Keratinocyte (primary cell): ENCODE results near the gene DLEC1. TPM values are rescaled to one million over a fixed set of nuclear protein-coding genes. Genes with fewer than 3 reads are reported as not detected.

ENCODE experiments used
- DNase-seq: peaks from one replicate; pipeline ENCODE4 v3.0.0-alpha.2; 2011; ENCODE audit warnings: low read depth, missing footprints, low spot score
- FAIRE-seq: peaks from 2 replicates; lab custom pipeline; 2011; peaks lifted over from hg19 to GRCh38; lab: Jason Lieb, UNC
- H2AFZ ChIP-seq: 2 replicates; pipeline ENCODE4 v1.6.0; 2012; ENCODE audit warnings: low read length, control low read depth, inconsistent platforms; ENCODE audit not compliant: control insufficient read depth
- H3K27ac ChIP-seq: 2 replicates; pipeline ENCODE4 v1.5.1; 2011; ENCODE audit warnings: low read length; ENCODE audit not compliant: control insufficient read depth, insufficient read depth
- H3K27me3 ChIP-seq: 3 replicates; pipeline ENCODE4 v1.6.0; 2011; ENCODE audit warnings: low read length; ENCODE audit not compliant: control insufficient read depth, insufficient read depth; ENCODE audit errors: extremely low read depth
- H3K36me3 ChIP-seq, 2 experiments: 2 replicates in 1 of 2; 3 replicates in 1 of 2; pipeline ENCODE4 v1.5.1; 2011; ENCODE audit warnings: low read length in 2 of 2, mild to moderate bottlenecking in 1 of 2; ENCODE audit not compliant: control insufficient read depth in 2 of 2, insufficient read depth in 2 of 2; ENCODE audit errors: extremely low read depth in 1 of 2
- H3K4me1 ChIP-seq: 3 replicates; pipeline ENCODE4 v1.5.1; 2011; ENCODE audit warnings: low read length; ENCODE audit not compliant: control insufficient read depth, insufficient read depth; ENCODE audit errors: extremely low read depth
- H3K4me2 ChIP-seq: 3 replicates; pipeline ENCODE4 v1.6.0; 2011; ENCODE audit warnings: low read depth, low read length; ENCODE audit not compliant: control insufficient read depth, insufficient read depth; ENCODE audit errors: extremely low read depth
- H3K4me3 ChIP-seq, 3 experiments: fragments of 200-600 bp in 1 of 3; sonication (generic) in 1 of 3; 2 replicates in 2 of 3; 3 replicates in 1 of 3; pipeline ENCODE4 v1.5.1; 2011 to 2016; ENCODE audit warnings: low read length in 3 of 3, mild to moderate bottlenecking in 3 of 3, control low read depth in 2 of 3, inconsistent platforms in 1 of 3, low read depth in 1 of 3, mixed read lengths in 1 of 3, mixed run types in 1 of 3, moderate library complexity in 1 of 3; ENCODE audit not compliant: control insufficient read depth in 2 of 3, insufficient read depth in 2 of 3; ENCODE audit errors: extremely low read depth in 1 of 3
- H3K79me2 ChIP-seq: 2 replicates; pipeline ENCODE4 v1.6.0; 2012; ENCODE audit warnings: low read length; ENCODE audit not compliant: control insufficient read depth, insufficient read depth
- H3K9ac ChIP-seq: 3 replicates; pipeline ENCODE4 v1.6.0; 2011; ENCODE audit warnings: low read length; ENCODE audit not compliant: control insufficient read depth, insufficient read depth; ENCODE audit errors: extremely low read depth
- H3K9me1 ChIP-seq: 3 replicates; pipeline ENCODE4 v1.6.0; 2011; ENCODE audit warnings: low read length; ENCODE audit not compliant: control insufficient read depth, insufficient read depth; ENCODE audit errors: extremely low read depth
- H3K9me3 ChIP-seq: 2 replicates; pipeline ENCODE4 v1.5.1; 2012; ENCODE audit warnings: low read depth, low read length; ENCODE audit not compliant: control insufficient read depth
- H4K20me1 ChIP-seq: 3 replicates; pipeline ENCODE4 v1.6.0; 2011; ENCODE audit warnings: low read length; ENCODE audit not compliant: control insufficient read depth, insufficient read depth; ENCODE audit errors: extremely low read depth
- CTCF ChIP-seq, 3 experiments: IDR thresholded peaks in 1 of 3; conservative IDR thresholded peaks in 1 of 3; optimal IDR thresholded peaks in 1 of 3; 2 replicates in 2 of 3; 3 replicates in 1 of 3; pipeline versions ENCODE3 to v1.5.1; 2011; ENCODE audit warnings: low read length in 3 of 3, mild to moderate bottlenecking in 3 of 3, moderate library complexity in 2 of 3, control low read depth in 1 of 3, inconsistent platforms in 1 of 3; ENCODE audit not compliant: insufficient read depth in 2 of 3; ENCODE audit errors: extremely low read depth in 1 of 3
- EZH2 ChIP-seq: IDR thresholded peaks from one replicate; pipeline ENCODE4 v1.6.1; 2012; ENCODE audit warnings: inconsistent platforms, mild to moderate bottlenecking, low read length, moderate library complexity
- dilution Hi-C: fragments of 300-500 bp; cut with MboI; formaldehyde crosslinking; loops from one replicate; pipeline ENCODE4 v1.7.0; 2020; ENCODE audit warnings: low sequenced_read_pairs; ENCODE audit not compliant: extremely low pct_ligation_motif_present
- polyA plus RNA-seq, 5 experiments: library from polyadenylated mRNA; depleted of rRNA in 3 of 5; stranded (reverse) in 3 of 5; stranded (forward) in 1 of 5; unstranded in 1 of 5; fragments of >200 nt; gene quantifications; 1 replicate in 1 of 5; 2 replicates in 3 of 5; 3 replicates in 1 of 5; pipeline versions ENCODE4 v1.2.1 to v1.2.3, GENCODE V29; 2011 to 2012; ENCODE audit warnings: missing spikeins in 2 of 5, low read depth in 1 of 5, low replicate concordance in 1 of 5

DLEC1 gene
- polyA plus RNA-seq, 1 donor (not counting 4 experiments of a cell fraction or from before 2014, with no cell fraction given): not detected

- Histone ChIP-seq H3K9ac (peak within 1 kb of the TSS; percentile 85), H3K4me1 (peaks cover 51% of the 10 kb centered on the region), H3K27ac (peak within 1 kb of the TSS; percentile 90), H3K9me3 (no peaks in the 10 kb centered on the region), H3K36me3 (peaks cover 15 to 27% of the 10 kb centered on the region in 2 experiments), H4K20me1 (no peaks in the 10 kb centered on the region), H3K9me1 (no peaks in the 10 kb centered on the region), H2AFZ (peak within 1 kb of the TSS; percentile 70), H3K27me3 (no peaks in the 10 kb centered on the region), H3K4me3 (peak within 1 kb of the TSS; percentile 81 to 91 (median 87)), H3K4me2 (peak within 1 kb of the TSS; percentile 83), H3K79me2 (peaks cover 48% of the 10 kb centered on the region)
- TF ChIP-seq CTCF (optimal IDR thresholded peaks at IDR 0.05 in 1 of 3, IDR thresholded peaks at IDR 0.05 in 1 of 3, conservative IDR thresholded peaks at IDR 0.05 in 1 of 3; ENCODE audit: extremely low read depth in 1 of 3, insufficient read depth in 2 of 3, low read length in 3 of 3) (no peak), EZH2 (no peak)
- dilution Hi-C loops: no loop called here
- no peak for DNase-seq
- FAIRE-seq: no peak
Measured at GRCh38 chr3:38138349-38139190, 99.6 kb downstream of the DLEC1 start, which contains the start of gene MYD88. MYD88 (plus strand) TSS chr3:38138661; CDS start chr3:38138701, 40 bp downstream.

DNA sequence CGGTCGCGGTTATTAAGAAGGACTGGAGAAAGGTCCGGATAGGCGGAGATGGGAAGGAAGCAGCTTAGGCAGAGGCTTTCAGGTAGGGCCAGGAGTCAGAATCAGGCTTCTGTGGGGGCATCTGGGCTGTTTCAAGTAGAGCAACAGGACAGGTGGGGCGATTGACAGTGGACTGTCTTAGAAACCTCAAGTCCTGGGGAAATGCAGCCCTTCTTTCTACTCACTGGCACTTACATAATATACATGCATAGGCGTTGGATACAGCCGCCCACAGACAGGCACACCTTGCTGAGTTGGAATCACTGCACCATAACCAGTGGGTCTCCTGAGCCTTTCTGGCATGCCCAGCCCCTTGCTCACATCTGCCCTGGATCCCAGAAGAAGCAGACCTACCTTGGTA, 100.2 kb downstream of the DLEC1 start:
- H4K20me1 ChIP-seq: no peaks in the 10 kb centered on the region
- no peaks in the 10 kb centered on the region for H3K9me1 ChIP-seq
- peaks cover 11 to 23% of the 10 kb centered on the region in 2 experiments for H3K36me3 ChIP-seq
- dilution Hi-C loops: no loop called here
- peaks cover 45% of the 10 kb centered on the region for H3K79me2 ChIP-seq
- peak overlapping the region; percentile 83 for H3K4me2 ChIP-seq
- peak overlapping the region; percentile 81 to 91 (median 87) for H3K4me3 ChIP-seq
- peaks cover 45% of the 10 kb centered on the region for H3K4me1 ChIP-seq
- peak overlapping the region; percentile 85 for H3K9ac ChIP-seq
- DNase-seq: no peak
- FAIRE-seq: no peak
- H3K27me3 ChIP-seq: no peaks in the 10 kb centered on the region
- H3K27ac ChIP-seq: peak overlapping the region; percentile 90
- no peak for TF ChIP-seq EZH2
- no peaks in the 10 kb centered on the region for H3K9me3 ChIP-seq
- H2AFZ ChIP-seq: peak overlapping the region; percentile 70
